GM12878 (cell line): ENCODE results near the gene FIGLA. TPM values are rescaled to one million over a fixed set of nuclear protein-coding genes. Genes with fewer than 3 reads are reported as not detected.

ENCODE experiments used
- ATAC-seq: fragments of 200-7000 bp; cut with Tn5 transposase; 3 replicates; pipeline ENCODE4 v1.9.1; 2020; ENCODE audit warnings: mild to moderate bottlenecking, moderate library complexity
- Bru-seq: library from RNA; stranded (reverse); fragments of 400-500 nt; gene quantifications from one replicate; lab custom pipeline; 2021; lab: Mats Ljungman, UMichigan
- BruChase-seq, 2 experiments: library from RNA; stranded (reverse); fragments of 400-500 nt; gene quantifications; one replicate each; lab custom pipeline; 2021; lab: Mats Ljungman, UMichigan
- BruUV-seq: library from RNA; stranded (reverse); fragments of 400-500 nt; replicated peaks from 2 replicates; lab custom pipeline; 2021; lab: Mats Ljungman, UMichigan
- CTCF ChIA-PET: fragments of 300-600 bp; sonication (Branson Sonifier 250); formaldehyde crosslinking; extraction: SDS; loops from one replicate; lab custom pipeline; 2021; ENCODE audit warnings: inconsistent platforms; lab: Yijun Ruan, JAX
- POLR2A ChIA-PET: fragments of 350-600 bp; formaldehyde crosslinking; extraction: SDS; loops from one replicate; lab custom pipeline; 2021; ENCODE audit warnings: inconsistent platforms; lab: Charles Lee
- RAD21 ChIA-PET: fragments of 300-600 bp; sonication (Branson Sonifier 250); formaldehyde crosslinking; loops from one replicate; lab custom pipeline; 2023; ENCODE audit warnings: antibody characterized with exemption; ENCODE audit not compliant: unreplicated experiment; lab: Charles Lee
- SMC1A ChIA-PET: fragments of 300-600 bp; sonication (Branson Sonifier 250); formaldehyde crosslinking; loops from one replicate; lab custom pipeline; 2023; ENCODE audit not compliant: unreplicated experiment, uncharacterized antibody; lab: Charles Lee
- DNase-seq: peaks from one replicate; pipeline ENCODE4 v3.0.0-alpha.2; 2011; ENCODE audit warnings: low read depth, low spot score
- FAIRE-seq: peaks from 3 replicates; lab custom pipeline; 2011; peaks lifted over from hg19 to GRCh38; lab: Jason Lieb, UNC
- H2AFZ ChIP-seq: 2 replicates; pipeline ENCODE4 v1.6.0; 2011; ENCODE audit warnings: low read depth, low read length, control low read depth; ENCODE audit not compliant: control insufficient read depth
- H3K27ac ChIP-seq: 2 replicates; pipeline ENCODE4 v1.5.1; 2011; ENCODE audit warnings: control low read depth; ENCODE audit not compliant: control insufficient read depth, insufficient read depth
- H3K27me3 ChIP-seq, 2 experiments: replicated peaks in 1 of 2; 2 replicates each; pipeline versions ENCODE4 v1.6.0 to v1.6.1; 2011; ENCODE audit warnings: low read length in 1 of 2; ENCODE audit not compliant: control insufficient read depth in 2 of 2, insufficient read depth in 2 of 2
- H3K36me3 ChIP-seq, 2 experiments: 2 replicates each; pipeline ENCODE4 v1.5.1; 2011; ENCODE audit warnings: low read length in 1 of 2; ENCODE audit not compliant: control insufficient read depth in 2 of 2, insufficient read depth in 2 of 2
- H3K4me1 ChIP-seq: 2 replicates; pipeline ENCODE4 v1.6.1; 2011; ENCODE audit warnings: mild to moderate bottlenecking, low read length, moderate library complexity, mixed read lengths; ENCODE audit not compliant: control insufficient read depth, insufficient read depth
- H3K4me2 ChIP-seq: 2 replicates; pipeline ENCODE4 v1.6.0; 2011; ENCODE audit warnings: control low read depth; ENCODE audit not compliant: control insufficient read depth, insufficient read depth
- H3K4me3 ChIP-seq: fragments of 200-600 bp; sonication (generic); 2 replicates; pipeline ENCODE4 v1.5.1; 2016
- H3K79me2 ChIP-seq: 2 replicates; pipeline ENCODE4 v1.6.0; 2011; ENCODE audit warnings: low read length; ENCODE audit not compliant: control insufficient read depth, insufficient read depth
- H3K9ac ChIP-seq: 2 replicates; pipeline ENCODE4 v1.8.0; 2011; ENCODE audit warnings: low read length, control low read depth, mixed read lengths; ENCODE audit not compliant: control insufficient read depth, insufficient read depth
- H3K9me3 ChIP-seq: replicated peaks from 3 replicates; pipeline ENCODE4 v1.5.1; 2011; ENCODE audit warnings: mild to moderate bottlenecking, low read length; ENCODE audit not compliant: control insufficient read depth, insufficient read depth
- H4K20me1 ChIP-seq: 2 replicates; pipeline ENCODE4 v1.6.0; 2011; ENCODE audit not compliant: control insufficient read depth, insufficient read depth
- ASH2L ChIP-seq: fragments of 300-600, 200-600 bp; sonication (generic); IDR thresholded peaks from 2 replicates; pipeline ENCODE4 v1.6.1; 2017; ENCODE audit warnings: low read depth, mild to moderate bottlenecking, borderline replicate concordance
- E4F1 ChIP-seq: fragments of 450-650 bp; IDR thresholded peaks from 2 replicates; pipeline ENCODE4 v1.6.1; 2018; ENCODE audit warnings: borderline replicate concordance, mild to moderate bottlenecking; ENCODE audit not compliant: partially characterized antibody
- EED ChIP-seq: sonication (generic); IDR thresholded peaks from 2 replicates; pipeline ENCODE4 v1.6.1; 2016; ENCODE audit warnings: antibody characterized with exemption, low read depth
- HDAC6 ChIP-seq: fragments of 200-600 bp; sonication (generic); IDR thresholded peaks from one replicate; pipeline ENCODE4 v1.8.0; 2017; ENCODE audit warnings: antibody characterized with exemption; ENCODE audit not compliant: unreplicated experiment
- MXI1 ChIP-seq: fragments of 150-350 bp; IDR thresholded peaks from 2 replicates; pipeline ENCODE4 v1.6.1; 2011; ENCODE audit warnings: low read depth, mild to moderate bottlenecking, inconsistent platforms, low read length, improper control_type of control experiment
- NFYA ChIP-seq: IDR thresholded peaks from 2 replicates; pipeline ENCODE4 v1.6.1; 2011; ENCODE audit warnings: low read depth, mild to moderate bottlenecking, low read length, improper control_type of control experiment, borderline replicate concordance
- PAX8 ChIP-seq: fragments of 450-650 bp; IDR thresholded peaks from 2 replicates; pipeline ENCODE4 v1.6.1; 2017; ENCODE audit warnings: mild to moderate bottlenecking, moderate library complexity
- POLR2AphosphoS5 ChIP-seq: IDR thresholded peaks from 2 replicates; pipeline ENCODE4 v1.6.1; 2011; ENCODE audit warnings: mild to moderate bottlenecking, low read length, inconsistent platforms
- RUNX3 ChIP-seq: IDR thresholded peaks from 2 replicates; pipeline ENCODE4 v1.6.1; 2012; ENCODE audit warnings: low read length, inconsistent platforms
- SMAD5 ChIP-seq: IDR thresholded peaks from 2 replicates; pipeline ENCODE4 v1.6.1; 2016; ENCODE audit warnings: antibody characterized with exemption, low read depth
- TCF12 ChIP-seq: IDR thresholded peaks from 2 replicates; pipeline ENCODE4 v1.6.1; 2011; ENCODE audit warnings: low read depth, mild to moderate bottlenecking, low read length
- WGBS: methylation state at CpG from one replicate; pipeline ENCODE4 v1.1.6; 2016; ENCODE audit warnings: low lambda C conversion rate; ENCODE audit not compliant: insufficient replicate concordance, insufficient coverage; ENCODE audit errors: missing lambda C conversion rate; 5-methylcytosine and 5-hydroxymethylcytosine counted together
- in situ Hi-C: fragments of 300-500 bp; cut with MboI; formaldehyde crosslinking; loops from 9 replicates; pipeline ENCODE4 v1.14.3; 2018; ENCODE audit warnings: mixed read lengths
- intact Hi-C: fragments of 100-400 bp; cut with micrococcal nuclease; formaldehyde crosslinking; loops from one replicate; pipeline ENCODE4 v1.14.2; 2022; ENCODE audit not compliant: unreplicated experiment
- long read RNA-seq, 2 experiments: library from polyadenylated mRNA; unstranded; transcript quantifications; one replicate each; pipeline ENCODE4 v2.0.0, GENCODE V29; 2019 to 2020
- polyA minus RNA-seq, 3 experiments: library from RNA; depleted of rRNA, polyadenylated mRNA; stranded (reverse); fragments of >200 nt; gene quantifications; 2 replicates each; pipeline ENCODE4 v1.2.3, GENCODE V29; 2011
- polyA plus RNA-seq, 11 experiments: library from polyadenylated mRNA; depleted of rRNA in 4 of 11; unstranded in 6 of 11; stranded (reverse) in 5 of 11; fragments of >200 nt; fragmentation: Nextera tagmentation in 4 of 11; fragmentation: Illumina TruSeq in 1 of 11; extraction: Ambion mirVana in 4 of 11; extraction: Trizol in 1 of 11; gene quantifications; 1 replicate in 1 of 11; 2 replicates in 10 of 11; pipeline versions ENCODE4 v1.2.1 to v1.2.3, GENCODE V29; 2011 to 2016; ENCODE audit warnings: inconsistent platforms in 2 of 11, missing spikeins in 2 of 11, low read depth in 1 of 11
- total RNA-seq, 4 experiments: library from RNA; depleted of rRNA in 3 of 4; stranded (reverse); fragments of >200 nt in 3 of 4; fragmentation: Illumina TruSeq in 1 of 4; extraction: Trizol in 1 of 4; gene quantifications; 2 replicates each; pipeline versions ENCODE4 v1.2.1 to v1.2.3, GENCODE V29; 2013 to 2021

The FIGLA gene
- not detected in 2 replicates for total RNA-seq (2013; cell fraction: nucleolus; rRNA removed)
- total RNA-seq (2014; rRNA removed) (not detected in 2 replicates), total RNA-seq (2014; rRNA removed; fragmentation: Illumina TruSeq; extraction: Trizol) (not detected in 2 replicates), total RNA-seq (2021) (not detected in 2 replicates), polyA plus RNA-seq (2011; rRNA removed) (not detected in 2 replicates), polyA plus RNA-seq (2014; fragmentation: Illumina TruSeq; extraction: Trizol) (not detected in 2 replicates), polyA plus RNA-seq (2014; fragmentation: Nextera tagmentation; extraction: Ambion mirVana) (not detected), polyA plus RNA-seq (2014; rRNA removed) (not detected in 2 replicates), polyA plus RNA-seq (2016; fragmentation: Nextera tagmentation; extraction: Ambion mirVana) (not detected), polyA minus RNA-seq (2011; rRNA and poly(A)+ RNA removed) (not detected in 2 replicates), Bru-seq, nascent RNA (not detected), BruChase-seq, experiment 1, labeled RNA remaining after a 6-hour chase (not detected), BruChase-seq, experiment 2, labeled RNA remaining after a 2-hour chase (percentile 10 among the genes with signal in this experiment)
- not detected for polyA plus RNA-seq (2011; ENCODE audit: low read depth)
- not detected in 2 replicates for polyA plus RNA-seq (2011; cell fraction: cytosol; rRNA removed)
- not detected in 2 replicates for polyA plus RNA-seq (2011; cell fraction: nucleus; rRNA removed)
- polyA plus RNA-seq (2012): not detected in 2 replicates
- polyA minus RNA-seq (2011; cell fraction: cytosol; rRNA and poly(A)+ RNA removed): not detected in 2 replicates
- not detected in 2 replicates for polyA minus RNA-seq (2011; cell fraction: nucleus; rRNA and poly(A)+ RNA removed)
- long read RNA-seq, experiment 1: 0 reads
- long read RNA-seq, experiment 2: 0 reads

- no TSS peak for BruUV-seq
- Histone ChIP-seq H4K20me1 (no peaks in the 10 kb centered on the region), H3K9ac (no peak within 1 kb of the TSS), H3K9me3 (no peaks in the 10 kb centered on the region), H3K27ac (no peak within 1 kb of the TSS), H3K4me1 (no peaks in the 10 kb centered on the region), H3K27me3 (peaks cover 5 to 12% of the 10 kb centered on the region in 2 experiments), H3K4me2 (no peak within 1 kb of the TSS), H3K4me3 (no peak within 1 kb of the TSS), H3K36me3 (no peaks in the 10 kb centered on the region), H2AFZ (no peak within 1 kb of the TSS), H3K79me2 (no peaks in the 10 kb centered on the region)
- no peak for FAIRE-seq
- ATAC-seq: no peak
- RAD21 ChIA-PET: no interaction called here
- in situ Hi-C loops (no loop called here), intact Hi-C loops (loop anchor here (2.0 to 5.0 kb wide), 2 partner anchors 72 to 159 kb away; no protein-coding TSS in a partner anchor)
- TF ChIP-seq ASH2L (no peak), POLR2AphosphoS5 (no peak), PAX8 (no peak), E4F1 (no peak), NFYA (no peak), RUNX3 (no peak), HDAC6 (no peak), MXI1 (no peak), EED (no peak), SMAD5 (no peak), TCF12 (no peak)
- SMC1A ChIA-PET: interaction anchor here (1.7 kb wide), 1 partner anchor 15 kb away, joined by 4 read pairs; no protein-coding TSS in a partner anchor
- no peak for DNase-seq
- CTCF ChIA-PET: interaction anchor here (0.9 kb wide), 1 partner anchor 128 kb away, joined by 3 read pairs; no protein-coding TSS in a partner anchor
- WGBS: 50% methylated on average over 50 of the region's 69 CpGs
- POLR2A ChIA-PET: no interaction called here
These were observed at the start of gene FIGLA for GRCh38 chr2:70790136-70790828. Gene FIGLA (minus strand): TSS chr2:70790643. CDS start chr2:70790638, 5 bp downstream.
